ENCODE data around the gene FHAD1.

FHAD1 gene

GRCh38 chr1:15251857-15252835 is 5.1 kb downstream of the FHAD1 start:
- no peak for DNase-seq

DNA sequence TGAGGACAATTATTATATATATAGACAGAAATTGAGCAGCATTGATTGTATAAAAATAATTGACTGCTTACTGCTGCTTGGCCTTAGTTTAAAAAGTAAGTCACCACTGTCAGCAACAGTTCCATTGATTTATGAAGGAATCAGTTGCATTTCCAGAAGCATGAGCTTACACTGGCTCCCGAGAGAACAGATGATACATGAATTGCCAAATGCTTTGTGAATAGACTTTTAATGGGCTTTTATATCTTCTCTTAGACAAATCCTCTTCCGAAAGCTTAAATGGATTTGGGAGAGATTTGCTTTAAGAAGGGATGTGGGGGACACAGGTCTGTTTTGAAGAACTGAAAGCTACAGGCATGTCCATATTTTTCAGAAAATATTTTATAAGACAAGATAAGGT is 7.5 kb downstream of the FHAD1 start:
- DNase-seq, result no peak

GRCh38 chr1:15255582-15256149 is 8.6 kb downstream of the FHAD1 start:
- DNase-seq, result no peak

GRCh38 chr1:15256584-15256983 is 9.6 kb downstream of the FHAD1 start:
- DNase-seq, result no peak

DNA sequence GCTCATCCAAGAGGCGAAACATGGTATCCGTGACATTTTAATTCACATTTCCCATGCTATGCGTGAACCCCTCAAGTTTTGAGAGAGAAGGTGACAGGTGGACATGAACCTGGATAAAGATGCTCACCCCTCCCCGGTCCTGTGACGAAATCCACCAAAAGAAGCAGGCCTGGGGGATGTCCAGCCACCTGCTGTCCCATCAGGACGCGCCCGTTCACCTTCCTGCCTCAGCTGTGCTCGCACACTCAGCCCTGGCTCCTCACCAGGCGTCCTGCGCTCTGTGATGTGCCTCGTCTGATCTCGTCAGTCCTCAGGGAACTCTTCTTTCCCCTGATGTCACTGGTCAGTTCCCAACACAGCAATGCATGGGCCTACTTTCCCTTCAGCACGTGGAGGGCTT is 10.3 kb downstream of the FHAD1 start:
- DNase-seq, result no peak

GRCh38 chr1:15258833-15259621 is 12.0 kb downstream of the FHAD1 start:
- DNase-seq, result no peak

DNA sequence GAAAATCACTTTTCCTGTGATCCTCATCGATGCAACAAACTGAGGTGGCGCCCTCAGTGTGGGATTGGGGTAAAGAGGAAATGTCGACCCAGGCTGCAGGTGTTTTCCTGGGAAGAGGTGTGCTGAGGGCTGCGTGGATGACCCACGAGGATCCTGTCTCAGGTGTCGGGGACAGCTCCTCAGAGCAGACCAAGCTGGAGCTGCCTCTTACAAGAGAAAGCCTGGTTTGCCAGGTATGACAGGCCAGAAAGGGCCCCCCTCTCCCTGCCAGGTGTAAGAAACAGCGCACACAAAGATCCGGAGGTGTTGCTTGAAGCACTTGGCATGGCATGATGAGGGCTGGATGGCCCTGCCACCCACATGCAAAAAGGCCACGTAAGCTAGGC is 12.6 kb downstream of the FHAD1 start:
- no peak for DNase-seq

GRCh38 chr1:15260418-15261154 is 13.6 kb downstream of the FHAD1 start:
- DNase-seq, result no peak

DNA sequence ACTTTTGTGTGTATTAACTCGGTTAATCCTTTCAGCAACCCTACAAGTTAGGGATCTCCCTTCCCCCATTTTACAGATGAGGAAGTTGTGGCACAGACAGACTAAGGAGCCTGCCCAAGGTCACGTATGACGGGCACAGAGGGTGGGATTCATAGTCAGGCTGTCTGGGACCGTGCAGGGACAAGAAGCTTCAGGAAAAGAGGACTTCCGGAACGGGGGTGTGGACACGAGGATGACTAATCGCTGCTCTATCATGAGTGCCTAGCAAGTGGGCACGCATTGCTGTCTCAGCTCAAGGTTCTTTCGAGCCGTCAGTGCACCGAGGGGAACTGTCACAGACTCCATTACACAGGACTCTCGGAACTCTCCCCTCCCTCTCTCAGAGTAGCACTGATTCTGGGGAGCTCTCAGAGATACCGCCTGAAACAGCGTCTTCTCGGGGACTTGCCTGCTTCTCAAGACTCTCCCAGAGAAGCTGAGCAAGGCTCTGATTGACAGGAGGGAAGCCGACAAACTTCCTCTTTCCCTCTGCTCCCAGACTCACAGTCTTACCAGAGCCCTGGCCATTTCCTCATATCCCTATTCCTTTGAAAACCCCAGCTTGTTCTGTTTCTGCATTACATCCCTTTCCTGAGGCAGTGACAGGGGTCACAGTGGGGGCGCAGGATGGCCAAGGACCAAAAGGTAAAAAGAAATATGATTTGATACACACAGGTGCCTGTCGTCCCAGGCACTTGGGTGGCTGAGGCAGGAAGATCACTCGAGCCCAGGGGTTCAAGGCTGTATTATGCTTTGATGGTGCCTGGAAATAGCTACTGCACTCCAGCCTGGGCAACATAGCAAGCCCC is 14.4 kb downstream of the FHAD1 start:
- DNase-seq, result no peak

DNA sequence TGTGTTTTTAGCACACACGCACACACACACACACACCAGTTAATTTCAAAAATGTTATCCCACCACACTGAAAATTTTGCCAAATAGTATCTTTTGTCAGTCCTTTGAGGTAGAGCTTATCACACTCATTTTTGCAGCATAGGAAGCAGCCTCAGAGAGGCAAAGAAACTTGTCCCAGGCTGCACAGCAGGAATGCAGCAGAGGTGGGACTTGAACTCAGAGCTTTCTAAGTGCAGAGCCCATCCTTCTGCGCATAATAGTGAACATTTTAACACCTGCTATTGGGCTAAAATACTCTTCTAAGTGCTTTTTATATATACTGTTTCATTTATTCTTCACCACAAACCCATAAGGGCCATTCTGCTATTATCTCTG is 15.0 kb downstream of the FHAD1 start:
- DNase-seq, result no peak

- DNase-seq, result no peak
Measured at GRCh38 chr1:15262706-15263105, 15.7 kb downstream of the FHAD1 start.

DNA sequence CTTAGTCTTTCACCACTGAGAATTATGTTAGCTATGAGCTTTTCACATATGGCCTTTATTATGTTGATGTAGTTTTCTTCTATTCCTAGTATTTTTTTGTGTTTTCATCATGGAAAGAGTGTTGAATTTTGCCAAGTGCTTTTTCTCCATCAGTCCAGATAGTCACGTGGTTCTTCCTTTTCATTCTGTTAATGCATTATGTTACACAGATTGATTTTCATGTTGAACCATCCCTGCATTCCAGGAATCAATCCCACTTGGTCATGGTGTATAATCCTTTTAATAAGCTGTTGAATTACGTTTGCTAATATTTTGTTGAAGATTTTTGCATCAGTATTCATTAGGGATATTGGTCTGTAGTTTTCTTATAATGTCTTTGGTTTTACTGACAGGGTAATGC is 17.7 kb downstream of the FHAD1 start:
- no peak for DNase-seq

DNA sequence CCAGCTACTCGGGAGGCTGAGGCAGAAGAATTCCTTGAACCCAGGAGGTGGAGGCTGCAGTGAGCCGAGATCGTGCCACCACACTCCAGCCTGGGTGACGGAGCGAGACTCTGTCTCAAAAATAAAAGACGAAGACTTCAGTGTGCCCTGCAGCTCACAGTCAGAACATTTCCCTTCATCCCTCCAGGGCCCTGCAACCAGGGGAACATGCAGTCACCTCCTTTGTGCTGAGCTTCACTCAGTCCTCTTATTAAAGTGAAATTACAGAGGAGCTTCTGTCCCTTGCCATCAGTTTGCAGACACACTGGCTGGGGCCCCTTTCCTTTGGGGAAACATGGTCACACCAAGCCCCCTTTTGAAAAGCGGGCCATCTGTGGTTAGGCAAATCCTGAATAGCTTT is 24.2 kb downstream of the FHAD1 start:
- no peak for DNase-seq

GRCh38 chr1:15272009-15272781 is 25.2 kb downstream of the FHAD1 start:
- peak; percentile 47 for DNase-seq

DNA sequence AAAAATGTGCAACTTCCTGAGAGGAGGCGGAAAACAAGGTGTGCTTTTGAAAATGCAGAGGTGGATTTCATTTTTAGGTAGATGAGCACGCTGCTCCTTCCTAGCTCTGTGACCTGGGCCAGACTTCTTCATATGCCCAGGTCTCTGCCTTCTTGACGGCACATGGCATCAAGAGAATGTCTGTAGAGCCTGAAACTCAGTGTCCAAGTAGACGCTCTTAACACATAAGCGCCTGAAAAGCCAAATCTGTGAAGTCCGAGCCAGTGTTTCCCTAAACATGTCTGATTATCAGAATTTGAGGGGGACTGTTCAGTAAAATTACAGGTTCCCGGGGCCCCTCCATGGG is 25.7 kb downstream of the FHAD1 start:
- DNase-seq, result no peak

DNA sequence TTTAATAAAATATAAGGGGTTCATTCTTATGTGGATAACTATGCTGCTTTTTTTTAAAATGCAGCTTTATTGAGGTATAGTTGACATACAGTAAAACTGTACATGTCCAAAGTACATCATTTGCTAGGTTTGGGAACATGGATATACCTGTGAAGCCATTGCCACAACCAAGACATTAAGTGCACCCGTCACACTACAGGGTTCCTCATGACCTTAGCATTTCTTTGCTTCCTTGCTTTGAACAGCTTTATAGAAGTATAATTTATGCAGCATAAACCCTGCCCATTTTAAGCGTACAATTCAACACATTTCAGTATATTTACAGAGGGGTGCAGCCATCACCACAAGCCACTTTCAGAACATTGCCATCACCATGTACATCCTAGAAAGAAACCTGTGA is 26.3 kb downstream of the FHAD1 start:
- DNase-seq, result no peak

GRCh38 chr1:15275921-15276683 is 29.1 kb downstream of the FHAD1 start:
- no peak for DNase-seq

GRCh38 chr1:15276691-15277446 is 29.8 kb downstream of the FHAD1 start:
- no peak for DNase-seq

DNA sequence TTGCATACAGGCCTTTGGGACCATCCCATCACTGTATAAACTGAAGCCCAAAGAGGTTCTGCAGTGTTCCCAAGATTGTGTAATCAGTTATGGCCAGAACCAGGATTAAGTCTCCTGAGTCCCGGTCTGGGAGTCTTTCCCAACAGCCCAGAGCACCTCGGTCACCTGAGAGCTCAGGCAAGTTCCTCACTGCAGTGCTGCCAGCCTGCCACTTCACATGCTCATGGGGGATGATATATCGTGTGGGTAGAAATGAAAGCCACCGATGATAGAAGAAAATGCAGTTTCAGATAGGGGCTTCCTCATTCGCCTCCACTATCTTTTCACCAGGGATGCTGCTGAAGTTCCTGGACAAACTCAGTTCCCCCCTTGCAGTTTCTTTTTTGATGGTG is 30.4 kb downstream of the FHAD1 start:
- DNase-seq, result no peak

DNA sequence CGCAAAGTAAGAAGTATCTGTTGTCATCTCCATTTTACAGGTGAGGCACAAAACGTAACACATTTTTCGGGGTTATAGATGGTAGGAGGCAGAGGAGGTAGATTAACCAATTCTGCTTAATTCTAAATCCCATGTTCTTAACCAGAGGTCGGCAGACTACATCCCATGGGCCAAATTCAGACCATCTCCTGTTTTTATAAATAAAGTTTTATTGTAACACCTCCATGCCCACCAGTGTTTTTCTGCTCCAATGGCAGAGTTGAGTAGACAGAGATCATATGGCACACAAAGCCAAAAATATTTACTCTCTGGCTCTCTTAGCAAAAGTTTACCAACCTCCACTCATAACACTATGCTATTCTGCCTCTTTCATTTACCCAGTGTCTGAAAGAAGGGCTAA is 30.9 kb downstream of the FHAD1 start:
- DNase-seq, result no peak

Measured in NCI-H187 treated with DMSO at 0.1 percent for 48 hours (cell line).